GM19328 (cell line): ENCODE results near the gene MX1.
"Not testable (repeated sequence)": the region's sequence is repeated elsewhere in the genome, so short reads cannot be mapped to it uniquely, and the experiment has no call there.

Experiments used
- ATAC-seq: cut with Tn5 transposase; IDR thresholded peaks from one replicate; pipeline ENCODE4 v1.9.1; 2021; ENCODE audit warnings: mild to moderate bottlenecking, moderate library complexity; ENCODE audit not compliant: unreplicated experiment

MX1 gene

DNA sequence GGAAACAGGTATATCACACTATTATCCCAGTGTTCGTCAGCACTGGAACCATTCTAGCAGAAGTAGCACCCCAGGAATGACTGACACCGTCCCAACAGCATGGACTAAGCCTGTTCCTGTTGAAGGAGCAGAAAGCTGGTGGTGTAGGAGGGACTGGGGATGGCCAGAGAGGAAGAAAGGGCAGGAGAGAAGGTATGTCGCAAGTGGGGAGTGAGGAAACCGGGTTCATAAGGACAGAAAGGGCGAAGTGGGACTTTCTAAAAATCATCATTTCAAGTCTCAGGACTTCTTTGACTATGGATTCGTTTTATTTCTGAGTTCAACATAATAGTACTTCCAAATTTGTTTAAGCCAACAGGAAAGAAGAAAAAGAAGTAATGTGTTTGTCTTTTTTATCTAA, 19.7 kb upstream of the MX1 start:
- no peak for ATAC-seq

GRCh38 chr21:41407541-41408460, 18.2 kb upstream of the MX1 start:
- no peak for ATAC-seq

GRCh38 chr21:41410361-41410760, 15.7 kb upstream of the MX1 start:
- ATAC-seq, result no peak

GRCh38 chr21:41410767-41411448, 15.1 kb upstream of the MX1 start:
- no peak for ATAC-seq

GRCh38 chr21:41411449-41412089, 14.5 kb upstream of the MX1 start:
- no peak for ATAC-seq

- ATAC-seq, result not testable (repeated sequence)
Observed at GRCh38 chr21:41417505-41417904, 8.5 kb upstream of the MX1 start.

GRCh38 chr21:41418393-41418792, 7.6 kb upstream of the MX1 start:
- no peak for ATAC-seq

GRCh38 chr21:41418956-41419680, 6.9 kb upstream of the MX1 start:
- ATAC-seq, result no peak

- no peak for ATAC-seq
Observed at GRCh38 chr21:41419921-41420862, 5.8 kb upstream of the MX1 start.

DNA sequence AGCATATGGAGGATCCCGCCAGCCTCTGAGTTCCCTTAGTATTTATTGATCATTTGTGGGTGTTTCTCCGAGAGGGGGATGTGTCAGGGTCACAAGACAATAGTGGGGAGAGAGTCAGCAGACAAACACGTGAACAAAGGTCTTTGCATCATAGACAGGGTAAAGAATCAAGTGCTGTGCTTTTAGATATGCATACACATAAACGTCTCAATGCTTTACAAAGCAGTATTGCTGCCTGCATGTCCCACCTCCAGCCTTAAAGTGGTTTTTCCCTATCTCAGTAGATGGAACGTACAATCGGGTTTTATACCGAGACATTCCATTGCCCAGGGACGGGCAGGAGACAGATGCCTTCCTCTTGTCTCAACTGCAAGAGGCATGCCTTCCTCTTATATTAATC, 5.0 kb upstream of the MX1 start:
- ATAC-seq, result not testable (repeated sequence)

DNA sequence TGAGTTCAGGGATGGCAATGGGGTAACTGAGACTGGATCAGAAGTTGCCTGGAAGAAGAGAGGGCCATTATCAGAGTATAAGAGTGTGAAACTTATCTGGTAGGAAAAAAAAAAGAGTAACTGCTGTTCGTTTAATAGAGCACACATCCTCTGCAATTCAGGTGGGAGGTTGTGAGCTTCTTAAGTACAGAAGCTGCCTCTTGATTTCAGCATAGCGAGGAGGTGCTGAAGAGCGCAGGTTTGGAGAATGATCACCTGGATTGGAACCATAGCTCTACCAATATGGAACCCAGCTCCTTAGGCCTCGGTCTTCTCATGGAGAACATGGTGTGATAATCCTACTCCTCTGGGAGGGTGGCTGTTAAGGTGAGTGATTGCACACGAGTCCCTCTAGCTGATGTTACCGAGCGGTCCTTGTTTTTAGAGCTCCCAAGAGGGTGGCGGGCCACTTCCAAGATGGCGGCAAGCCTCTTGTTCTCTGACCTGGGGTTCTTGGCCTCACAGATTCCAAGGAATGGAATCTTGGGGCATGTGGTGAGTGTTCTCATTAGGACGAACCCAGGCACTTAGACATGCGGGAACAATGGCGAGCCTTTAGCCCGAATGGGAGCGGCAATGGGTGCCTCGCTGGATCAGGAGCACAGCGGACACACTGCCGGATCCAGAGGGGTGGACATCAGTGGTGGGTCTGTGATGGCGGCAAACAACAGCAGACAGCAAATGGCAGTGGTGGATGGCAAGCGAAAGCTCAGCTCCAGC, 3.3 kb upstream of the MX1 start:
- ATAC-seq, result no peak

DNA sequence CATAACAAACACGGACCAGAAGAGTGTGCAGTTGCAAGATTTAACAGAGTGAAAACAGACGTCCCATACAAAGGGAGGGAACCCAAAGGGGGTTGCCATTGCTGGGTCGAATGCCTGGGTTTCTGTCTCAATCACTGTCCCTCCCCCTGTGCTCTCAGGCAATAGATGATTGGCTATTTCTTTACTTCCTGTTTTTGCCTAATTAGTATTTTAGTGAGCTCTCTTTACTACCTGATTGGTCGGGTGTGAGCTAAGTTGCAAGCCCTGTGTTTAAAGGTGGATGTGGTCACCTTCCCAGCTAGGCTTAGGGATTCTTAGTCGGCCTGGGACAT, 2.8 kb upstream of the MX1 start:
- not testable (repeated sequence) for ATAC-seq

DNA sequence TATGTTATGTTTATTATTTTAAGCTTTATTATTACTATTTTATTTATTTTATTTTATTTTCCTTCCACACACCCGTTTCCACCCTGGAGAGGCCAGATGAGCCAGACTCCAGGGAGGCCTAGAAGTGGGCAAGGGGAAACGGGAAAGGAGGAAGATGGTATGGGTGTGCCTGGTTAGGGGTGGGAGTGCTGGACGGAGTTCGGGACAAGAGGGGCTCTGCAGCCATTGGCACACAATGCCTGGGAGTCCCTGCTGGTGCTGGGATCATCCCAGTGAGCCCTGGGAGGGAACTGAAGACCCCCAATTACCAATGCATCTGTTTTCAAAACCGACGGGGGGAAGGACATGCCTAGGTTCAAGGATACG, 468 bp upstream of the MX1 start:
- ATAC-seq, result no peak

DNA sequence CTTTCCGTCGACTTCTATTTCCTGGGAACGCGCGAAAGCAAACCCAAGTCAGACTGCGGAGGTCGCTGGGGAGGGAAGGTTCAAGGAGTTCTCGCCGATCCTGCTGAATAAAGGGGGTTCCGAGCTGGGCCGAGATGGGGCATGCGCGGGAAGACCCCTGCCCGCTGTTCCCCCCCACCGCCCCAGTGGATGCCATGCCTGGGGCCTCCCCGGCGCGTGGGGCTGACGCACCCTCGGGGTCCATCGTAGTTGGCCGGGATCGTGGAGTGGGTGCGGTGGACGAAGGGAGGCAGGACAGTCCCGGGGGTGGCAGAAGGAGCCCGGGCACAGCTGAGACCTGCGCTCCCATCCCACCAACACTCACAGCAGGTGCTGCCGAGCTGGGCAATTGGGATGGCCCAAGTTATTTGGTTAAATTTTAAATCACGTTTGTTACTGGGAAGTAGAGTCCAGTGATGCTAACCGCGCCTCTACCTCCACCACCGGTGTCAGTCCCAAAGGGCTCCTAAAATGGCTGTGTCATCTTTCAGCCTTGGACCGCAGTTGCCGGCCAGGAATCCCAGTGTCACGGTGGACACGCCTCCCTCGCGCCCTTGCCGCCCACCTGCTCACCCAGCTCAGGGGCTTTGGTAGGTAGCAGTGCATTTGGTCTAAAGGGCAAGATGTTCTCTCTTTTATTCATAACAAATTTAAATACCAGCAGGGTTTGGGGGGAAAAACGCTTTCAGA, 801 bp downstream of the MX1 start:
- ATAC-seq, result no peak

DNA sequence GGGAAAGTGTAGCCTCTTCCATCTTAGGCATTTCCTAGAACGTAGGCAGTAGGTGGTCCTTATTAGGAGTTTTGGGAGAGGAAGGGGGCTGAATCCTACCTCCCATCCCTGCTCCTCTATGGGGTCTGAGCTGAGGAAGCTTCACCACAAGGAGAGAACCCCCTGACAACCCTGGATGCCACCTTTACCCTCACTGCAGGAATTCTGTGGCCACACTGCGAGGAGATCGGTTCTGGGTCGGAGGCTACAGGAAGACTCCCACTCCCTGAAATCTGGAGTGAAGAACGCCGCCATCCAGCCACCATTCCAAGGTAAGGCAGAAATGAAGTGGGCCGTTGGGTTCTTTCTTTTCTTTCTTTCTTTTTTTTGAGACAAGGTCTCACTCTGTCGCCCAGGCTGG, 1.5 kb downstream of the MX1 start:
- no peak for ATAC-seq

GRCh38 chr21:41428311-41428710, 2.3 kb downstream of the MX1 start:
- no peak for ATAC-seq

DNA sequence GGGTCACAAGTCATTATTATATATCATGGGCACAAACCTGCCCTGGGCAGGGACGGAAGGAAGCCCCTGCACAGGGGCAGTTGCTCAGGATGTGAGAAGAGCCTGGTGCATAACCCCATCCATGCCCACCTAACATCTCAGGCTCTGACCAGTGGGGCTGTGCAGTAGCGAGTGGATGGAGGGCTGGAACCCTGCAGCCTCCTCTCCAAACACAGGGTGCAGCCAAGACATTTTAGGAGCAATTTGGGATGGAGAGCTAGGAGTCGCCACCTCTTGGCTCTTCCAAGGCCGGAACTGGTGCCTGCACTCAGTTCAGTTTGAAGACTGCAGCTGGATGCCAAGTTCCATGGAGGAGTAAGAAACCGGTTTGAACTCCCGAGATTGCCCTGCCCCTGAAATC, 2.8 kb downstream of the MX1 start:
- no peak for ATAC-seq

DNA sequence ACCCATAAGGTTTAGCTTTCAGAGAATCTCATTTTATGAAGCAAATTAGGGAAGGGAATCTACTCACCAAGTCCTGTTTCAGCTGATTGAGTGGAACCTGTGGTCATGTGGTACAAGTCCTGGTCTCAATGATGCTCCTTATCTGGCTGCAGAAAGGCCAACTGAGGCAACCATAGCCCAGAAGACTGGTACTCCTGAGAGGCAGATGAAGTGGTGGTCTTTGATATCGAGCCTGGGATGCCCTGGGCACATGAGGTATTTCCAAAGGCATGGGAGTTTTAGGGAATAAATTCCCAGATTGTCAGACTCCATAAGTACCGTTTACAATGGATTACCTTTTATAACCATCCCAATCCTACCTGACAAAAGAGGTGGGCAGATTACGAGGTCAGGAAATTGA, 3.3 kb downstream of the MX1 start:
- ATAC-seq, result no peak
